K562 (cell line): Measurements from ENCODE around the gene ERBB4. TPM values are rescaled to one million over a fixed set of nuclear protein-coding genes. Genes with fewer than 3 reads are reported as not detected.

Experiments
- ATAC-seq: fragments of 200-7000 bp; cut with Tn5 transposase; 3 replicates; pipeline ENCODE4 v1.9.1; 2020; ENCODE audit warnings: moderate library complexity
- BruUV-seq: library from RNA; stranded (reverse); fragments of 400-500 nt; replicated peaks from 2 replicates; lab custom pipeline; 2021; lab: Mats Ljungman, UMichigan
- CTCF ChIA-PET: fragments of 300-600 bp; formaldehyde crosslinking; extraction: SDS; loops from one replicate; lab custom pipeline; 2021; ENCODE audit warnings: low intra/inter-chr PET ratio; lab: Yijun Ruan, JAX
- POLR2A ChIA-PET: fragments of 300-600, 350-650 bp; sonication (Branson Sonifier 250); formaldehyde crosslinking; extraction: SDS; loops from one replicate; lab custom pipeline; 2021; ENCODE audit warnings: antibody characterized with exemption, inconsistent platforms; lab: Yijun Ruan, JAX
- DNase-seq, 4 experiments: peaks; one replicate each; pipeline versions ENCODE4 v3.0.0 to v3.0.0-alpha.2; 2011 to 2018; ENCODE audit warnings: low spot score in 3 of 4, mixed read lengths in 3 of 4; ENCODE audit errors: extremely low read depth in 1 of 4
- FAIRE-seq: peaks from 2 replicates; lab custom pipeline; 2011; peaks lifted over from hg19 to GRCh38; lab: Jason Lieb, UNC
- H2AFZ ChIP-seq: 2 replicates; pipeline ENCODE4 v1.6.0; 2011; ENCODE audit warnings: low read depth, low read length, control low read depth, inconsistent platforms
- H3K27ac ChIP-seq: fragments of 200-600 bp; 3 replicates; pipeline ENCODE4 v1.8.0; 2011; ENCODE audit warnings: low read depth, mild to moderate bottlenecking, control low read depth, inconsistent platforms, low read length, moderate library complexity, mixed read lengths; ENCODE audit errors: extremely low read depth
- H3K27me3 ChIP-seq, 2 experiments: fragments of 300-600 bp in 1 of 2; 2 replicates in 1 of 2; 3 replicates in 1 of 2; pipeline versions ENCODE4 v1.6.0 to v1.8.0; 2011; ENCODE audit warnings: inconsistent platforms in 2 of 2, low read length in 2 of 2, mild to moderate bottlenecking in 1 of 2, mixed read lengths in 1 of 2, moderate library complexity in 1 of 2; ENCODE audit not compliant: control insufficient read depth in 2 of 2, insufficient read depth in 2 of 2
- H3K36me3 ChIP-seq: fragments of 300-600 bp; 3 replicates; pipeline ENCODE4 v1.8.0; 2011; ENCODE audit warnings: mild to moderate bottlenecking, low read length, inconsistent platforms; ENCODE audit not compliant: control insufficient read depth, insufficient read depth
- H3K4me1 ChIP-seq, 2 experiments: fragments of 200-600 bp in 1 of 2; replicated peaks in 1 of 2; 2 replicates in 1 of 2; 3 replicates in 1 of 2; pipeline versions ENCODE4 v1.5.1 to v1.8.0; 2011; ENCODE audit warnings: inconsistent platforms in 2 of 2, low read length in 2 of 2, mild to moderate bottlenecking in 1 of 2, mixed read lengths in 1 of 2, moderate library complexity in 1 of 2; ENCODE audit not compliant: control insufficient read depth in 2 of 2, insufficient read depth in 2 of 2
- H3K4me2 ChIP-seq: 2 replicates; pipeline ENCODE4 v1.6.1; 2011; ENCODE audit warnings: low read length, control low read depth, inconsistent platforms, mixed read lengths; ENCODE audit not compliant: insufficient read depth
- H3K4me3 ChIP-seq: fragments of 200-600 bp; sonication (generic), shearing (Covaris generic); 2 replicates; pipeline ENCODE4 v1.5.1; 2016; ENCODE audit warnings: control low read depth, inconsistent platforms
- H3K79me2 ChIP-seq: fragments of 200-600 bp; 3 replicates; pipeline ENCODE4 v1.8.0; 2011; ENCODE audit warnings: low read length, inconsistent platforms; ENCODE audit not compliant: control insufficient read depth, insufficient read depth
- H3K9ac ChIP-seq, 2 experiments: 2 replicates each; pipeline versions ENCODE4 v1.6.0 to v1.6.1; 2011; ENCODE audit warnings: low read depth in 2 of 2, low read length in 2 of 2, control low read depth in 1 of 2, inconsistent platforms in 1 of 2, mild to moderate bottlenecking in 1 of 2, mixed read lengths in 1 of 2; ENCODE audit not compliant: insufficient read depth in 1 of 2
- H3K9me1 ChIP-seq: one replicate; pipeline ENCODE4 v1.6.0; 2011; ENCODE audit warnings: inconsistent platforms, mild to moderate bottlenecking, low read length, moderate library complexity; ENCODE audit not compliant: control insufficient read depth, insufficient read depth
- H3K9me3 ChIP-seq: replicated peaks from 2 replicates; pipeline ENCODE4 v1.5.1; 2011; ENCODE audit warnings: low read depth, low read length, inconsistent platforms; ENCODE audit not compliant: control insufficient read depth, insufficient read depth
- H4K20me1 ChIP-seq: replicated peaks from 2 replicates; pipeline ENCODE4 v1.6.1; 2011; ENCODE audit warnings: low read length, inconsistent platforms, mixed read lengths; ENCODE audit not compliant: control insufficient read depth, insufficient read depth
- KHSRP ChIP-seq: fragments of 450-650 bp; IDR thresholded peaks from 2 replicates; pipeline ENCODE4 v1.6.1; 2017
- MEIS2 ChIP-seq: fragments of 450-650 bp; IDR thresholded peaks from 2 replicates; pipeline ENCODE4 v1.6.1; 2014; ENCODE audit warnings: mild to moderate bottlenecking; ENCODE audit not compliant: partially characterized antibody
- U2AF1 ChIP-seq: fragments of 200-400 bp; formaldehyde crosslinking; optimal IDR thresholded peaks from 2 replicates; pipeline ENCODE3; 2017; ENCODE audit warnings: mild to moderate bottlenecking, low read depth, low read length, moderate library complexity
- ZNF184 ChIP-seq: sonication (generic); formaldehyde crosslinking; IDR thresholded peaks from 2 replicates; pipeline ENCODE4 v1.5.0; 2020; ENCODE audit warnings: missing genetic modification reagents
- ZNF253 ChIP-seq: fragments of 250-450 bp; sonication (Bioruptor Pico); conservative IDR thresholded peaks from 2 replicates; pipeline ENCODE4 v1.6.1; 2021; ENCODE audit warnings: mild to moderate bottlenecking
- WGBS: fragments of 100-300 bp; shearing (Covaris generic); methylation state at CpG from one replicate; pipeline ENCODE4 v1.1.6; 2016; ENCODE audit warnings: low coverage, mixed read lengths; ENCODE audit not compliant: insufficient coverage; ENCODE audit errors: missing lambda C conversion rate; 5-methylcytosine and 5-hydroxymethylcytosine counted together
- in situ Hi-C: fragments of 300-500 bp; cut with MboI; formaldehyde crosslinking; loops from 4 replicates; pipeline ENCODE4 v1.15.0; 2018; ENCODE audit warnings: inconsistent platforms, mixed read lengths
- intact Hi-C: fragments of 100-400 bp; cut with micrococcal nuclease; formaldehyde crosslinking; loops from 2 replicates; pipeline ENCODE4 v1.14.2; 2022
- polyA plus RNA-seq, 8 experiments: library from polyadenylated mRNA; depleted of rRNA in 4 of 8; stranded (reverse) in 5 of 8; unstranded in 3 of 8; fragments of >200 nt; fragmentation: Nextera tagmentation in 2 of 8; fragmentation: Illumina TruSeq in 1 of 8; extraction: Ambion mirVana in 2 of 8; extraction: Trizol in 1 of 8; gene quantifications; 2 replicates each; pipeline versions ENCODE4 v1.2.1 to v1.2.3, GENCODE V29; 2011 to 2014; ENCODE audit warnings: inconsistent platforms in 1 of 8, missing spikeins in 1 of 8
- total RNA-seq, 7 experiments: library from RNA; depleted of rRNA in 6 of 7; stranded (reverse); fragments of >200 nt in 6 of 7; fragmentation: Illumina TruSeq in 2 of 7; extraction: Trizol in 2 of 7; gene quantifications; 2 replicates each; pipeline versions ENCODE4 v1.2.1 to v1.2.3, GENCODE V29; 2011 to 2021; ENCODE audit warnings: low replicate concordance in 1 of 7
- TF ChIP-seq, protein P1 (sequence below), 2 experiments: fragments of 250-450 bp in 1 of 2; fragments of 450-650 bp in 1 of 2; sonication (Bioruptor Pico) in 1 of 2; IDR thresholded peaks; 2 replicates each; pipeline versions ENCODE4 v1.6.1 to v1.8.0; 2016 to 2021; ENCODE audit warnings: mild to moderate bottlenecking in 2 of 2, moderate library complexity in 2 of 2, missing compliant biosample characterization in 1 of 2, missing genetic modification characterization in 1 of 2
- TF ChIP-seq, protein P2 (sequence below), 2 experiments: fragments of 450-650 bp; conservative IDR thresholded peaks; 2 replicates each; pipeline ENCODE4 v1.6.1; 2017; ENCODE audit warnings: mild to moderate bottlenecking in 2 of 2, moderate library complexity in 2 of 2
- TF ChIP-seq, protein P3 (sequence below): sonication (generic); formaldehyde crosslinking; IDR thresholded peaks from 2 replicates; pipeline ENCODE4 v1.8.1; 2023; ENCODE audit warnings: mild to moderate bottlenecking, missing genetic modification reagents, moderate library complexity
- TF ChIP-seq, protein P4 (sequence below): IDR thresholded peaks from 2 replicates; pipeline ENCODE4 v1.6.1; 2012; ENCODE audit warnings: low read depth, low read length, improper control_type of control experiment, borderline replicate concordance

ERBB4 gene
- total and polyA plus RNA-seq, 9 of the 15 experiments (the other 6 are each of a cell fraction or from before 2014, with no cell fraction given): not detected

DNA sequence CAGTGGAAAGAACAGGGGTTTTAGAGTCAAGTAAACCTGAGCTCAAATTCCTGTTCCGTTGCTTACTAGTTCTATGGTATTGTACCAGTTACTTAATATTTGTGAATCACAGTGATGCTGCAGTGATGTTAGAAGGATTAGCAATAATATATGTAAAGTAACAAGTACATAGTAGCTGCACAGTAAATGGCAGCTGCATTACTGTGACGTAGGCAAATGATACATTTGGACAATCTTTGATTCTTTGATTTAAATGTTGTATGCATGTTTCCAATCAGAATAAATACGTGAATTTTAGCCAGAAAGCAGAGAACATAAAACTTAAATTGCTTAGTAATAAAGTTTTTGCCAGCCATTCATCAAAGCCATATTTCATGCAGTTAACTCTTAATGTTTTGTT lies 243.0 kb downstream of the ERBB4 start:
- intact Hi-C loops: no loop called here
- FAIRE-seq: no peak

More for the DNA sequence above, 243.0 kb downstream of the ERBB4 start:
- Histone ChIP-seq H3K79me2 (no peaks in the 10 kb centered on the region), H3K4me3 (no peak overlapping the region), H3K9me1 (no peaks in the 10 kb centered on the region), H3K36me3 (no peaks in the 10 kb centered on the region), H3K27ac (no peak overlapping the region), H2AFZ (no peak overlapping the region), H3K4me2 (no peak overlapping the region), H3K9me3 (no peaks in the 10 kb centered on the region), H4K20me1 (no peaks in the 10 kb centered on the region), H3K27me3 (no peaks in the 10 kb centered on the region), H3K9ac (no peak overlapping the region), H3K4me1 (no peaks in the 10 kb centered on the region)
- CTCF ChIA-PET: no interaction called here
- in situ Hi-C loops: no loop called here
- no TSS peak for BruUV-seq
- no peak for TF ChIP-seq ZNF184
- TF ChIP-seq U2AF1: no peak
- no peak for TF ChIP-seq ZNF253
- TF ChIP-seq MEIS2: no peak
- no peak for TF ChIP-seq KHSRP
- TF ChIP-seq, protein P1, sequence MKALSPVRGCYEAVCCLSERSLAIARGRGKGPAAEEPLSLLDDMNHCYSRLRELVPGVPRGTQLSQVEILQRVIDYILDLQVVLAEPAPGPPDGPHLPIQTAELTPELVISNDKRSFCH (CRISPR knock-in tag; IDR thresholded peaks at IDR 0.05): no peak
- TF ChIP-seq, protein P1 (tag; IDR thresholded peaks at IDR 0.05): no peak
- TF ChIP-seq, protein P2, sequence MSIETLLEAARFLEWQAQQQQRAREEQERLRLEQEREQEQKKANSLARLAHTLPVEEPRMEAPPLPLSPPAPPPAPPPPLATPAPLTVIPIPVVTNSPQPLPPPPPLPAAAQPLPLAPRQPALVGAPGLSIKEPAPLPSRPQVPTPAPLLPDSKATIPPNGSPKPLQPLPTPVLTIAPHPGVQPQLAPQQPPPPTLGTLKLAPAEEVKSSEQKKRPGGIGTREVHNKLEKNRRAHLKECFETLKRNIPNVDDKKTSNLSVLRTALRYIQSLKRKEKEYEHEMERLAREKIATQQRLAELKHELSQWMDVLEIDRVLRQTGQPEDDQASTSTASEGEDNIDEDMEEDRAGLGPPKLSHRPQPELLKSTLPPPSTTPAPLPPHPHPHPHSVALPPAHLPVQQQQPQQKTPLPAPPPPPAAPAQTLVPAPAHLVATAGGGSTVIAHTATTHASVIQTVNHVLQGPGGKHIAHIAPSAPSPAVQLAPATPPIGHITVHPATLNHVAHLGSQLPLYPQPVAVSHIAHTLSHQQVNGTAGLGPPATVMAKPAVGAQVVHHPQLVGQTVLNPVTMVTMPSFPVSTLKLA (conservative IDR thresholded peaks at IDR 0.05): no peak
- TF ChIP-seq, protein P3, sequence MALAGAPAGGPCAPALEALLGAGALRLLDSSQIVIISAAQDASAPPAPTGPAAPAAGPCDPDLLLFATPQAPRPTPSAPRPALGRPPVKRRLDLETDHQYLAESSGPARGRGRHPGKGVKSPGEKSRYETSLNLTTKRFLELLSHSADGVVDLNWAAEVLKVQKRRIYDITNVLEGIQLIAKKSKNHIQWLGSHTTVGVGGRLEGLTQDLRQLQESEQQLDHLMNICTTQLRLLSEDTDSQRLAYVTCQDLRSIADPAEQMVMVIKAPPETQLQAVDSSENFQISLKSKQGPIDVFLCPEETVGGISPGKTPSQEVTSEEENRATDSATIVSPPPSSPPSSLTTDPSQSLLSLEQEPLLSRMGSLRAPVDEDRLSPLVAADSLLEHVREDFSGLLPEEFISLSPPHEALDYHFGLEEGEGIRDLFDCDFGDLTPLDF (CRISPR knock-in tag): no peak
- TF ChIP-seq, protein P4, sequence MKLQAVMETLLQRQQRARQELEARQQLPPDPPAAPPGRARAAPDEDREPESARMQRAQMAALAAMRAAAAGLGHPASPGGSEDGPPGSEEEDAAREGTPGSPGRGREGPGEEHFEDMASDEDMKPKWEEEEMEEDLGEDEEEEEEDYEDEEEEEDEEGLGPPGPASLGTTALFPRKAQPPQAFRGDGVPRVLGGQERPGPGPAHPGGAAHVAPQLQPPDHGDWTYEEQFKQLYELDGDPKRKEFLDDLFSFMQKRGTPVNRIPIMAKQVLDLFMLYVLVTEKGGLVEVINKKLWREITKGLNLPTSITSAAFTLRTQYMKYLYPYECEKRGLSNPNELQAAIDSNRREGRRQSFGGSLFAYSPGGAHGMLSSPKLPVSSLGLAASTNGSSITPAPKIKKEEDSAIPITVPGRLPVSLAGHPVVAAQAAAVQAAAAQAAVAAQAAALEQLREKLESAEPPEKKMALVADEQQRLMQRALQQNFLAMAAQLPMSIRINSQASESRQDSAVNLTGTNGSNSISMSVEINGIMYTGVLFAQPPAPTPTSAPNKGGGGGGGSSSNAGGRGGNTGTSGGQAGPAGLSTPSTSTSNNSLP: no peak
- POLR2A ChIA-PET: no interaction called here
- 0% methylated on average over 3 of the region's 3 CpGs for WGBS
- DNase-seq: no peak
- no peak for ATAC-seq
